DMS79 (cell line): Measurements from ENCODE around the gene YKT6.
A peak's percentile ranks its signal among the peaks of the same experiment; 100 is the strongest.
"Not testable (repeated sequence)": the region's sequence is repeated elsewhere in the genome, so short reads cannot be mapped to it uniquely, and the experiment has no call there.

Source experiments
- DNase-seq: peaks from one replicate; lab custom pipeline; 2025; lab: John Stamatoyannopoulos, UW

Gene YKT6

GRCh38 chr7:44172803-44173424 is 27.9 kb upstream of the YKT6 start:
- DNase-seq, result peak; percentile 99

DNA sequence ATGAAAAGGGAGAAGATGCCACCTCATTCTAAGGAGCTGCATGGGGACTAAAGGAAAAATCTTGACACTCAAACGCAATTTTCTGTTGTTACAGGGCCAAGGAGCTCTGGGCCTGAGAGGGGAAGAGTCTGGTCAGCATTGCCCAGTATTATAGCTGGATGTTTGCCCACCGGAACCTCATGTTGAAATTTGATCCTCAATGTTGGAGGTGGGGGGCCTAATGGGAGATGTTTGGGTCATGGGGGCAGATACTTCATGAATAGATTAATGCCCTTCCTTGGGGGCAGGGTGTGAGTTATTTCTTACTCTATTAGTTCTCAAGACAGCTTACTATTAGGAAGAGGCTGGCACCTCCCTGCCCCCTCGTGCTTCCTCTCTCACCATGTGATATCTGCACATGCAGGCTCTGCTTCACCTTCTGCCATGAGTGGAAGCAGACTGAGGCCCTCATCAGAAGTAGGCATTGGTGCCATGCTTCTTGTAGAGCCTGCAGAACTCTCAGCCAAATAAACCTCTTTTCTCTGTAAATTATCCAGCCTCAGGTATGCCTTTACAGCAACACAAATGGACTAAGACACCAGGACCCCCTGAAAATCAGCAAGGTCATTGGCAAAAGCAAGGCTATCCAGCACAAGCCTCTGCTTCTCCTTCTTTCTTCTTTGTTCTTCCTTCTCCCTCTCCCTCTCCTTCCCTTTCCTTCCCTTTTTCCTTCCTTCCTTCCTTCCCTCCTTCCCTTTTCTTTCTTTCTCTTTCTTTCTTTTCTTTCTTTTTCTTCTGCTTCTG is 26.7 kb upstream of the YKT6 start:
- no peak for DNase-seq

- DNase-seq, result not testable (repeated sequence)
Measured at GRCh38 chr7:44174694-44174948, 26.2 kb upstream of the YKT6 start.

GRCh38 chr7:44175730-44176129 is 25.0 kb upstream of the YKT6 start:
- DNase-seq, result no peak

DNA sequence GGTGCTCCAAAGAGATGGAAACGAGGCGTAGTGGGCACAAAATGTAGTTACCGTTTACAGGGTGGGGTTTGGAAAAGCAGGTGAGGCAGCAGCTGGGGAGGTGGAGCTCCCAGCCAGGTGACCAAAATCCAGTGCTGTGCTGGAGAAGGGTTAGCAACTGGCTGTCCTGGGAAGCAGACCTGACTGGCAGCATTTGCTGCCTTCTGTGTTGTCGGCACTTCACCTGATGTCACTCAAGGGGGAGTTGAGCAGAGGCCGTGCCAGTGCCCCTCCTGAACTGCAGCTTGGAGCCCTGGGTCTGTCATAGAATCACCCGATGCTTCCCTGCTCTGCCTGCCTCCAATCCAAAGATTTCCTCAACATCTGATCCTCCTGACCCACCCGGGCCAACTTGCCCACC is 24.3 kb upstream of the YKT6 start:
- DNase-seq, result no peak

DNA sequence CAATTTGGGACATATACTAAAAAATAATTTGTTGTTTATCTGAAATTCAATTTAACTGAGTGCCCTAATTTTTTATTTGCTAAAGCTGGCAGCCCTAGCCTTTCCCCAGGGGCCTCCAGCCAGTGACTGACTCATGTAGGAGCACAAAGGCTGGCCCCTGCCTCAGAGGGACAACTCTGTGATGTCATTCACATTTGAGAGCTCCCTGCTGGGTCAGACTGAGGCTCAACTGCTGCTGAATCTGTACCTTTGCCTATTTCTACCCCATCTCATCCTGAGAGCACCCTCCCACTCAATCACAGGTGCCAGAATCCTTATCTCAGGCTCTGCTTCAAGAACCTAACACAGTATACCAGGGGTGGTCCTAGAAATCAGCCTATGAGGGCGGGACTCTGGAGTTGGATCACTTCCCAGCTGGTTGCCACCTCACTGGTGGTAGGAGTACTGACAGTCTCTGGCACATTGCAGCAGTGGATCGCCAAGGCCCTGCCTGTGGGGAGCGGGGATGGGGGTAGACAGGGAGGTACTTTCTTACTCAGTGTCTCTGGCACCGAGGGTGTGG is 23.1 kb upstream of the YKT6 start:
- DNase-seq, result no peak

DNA sequence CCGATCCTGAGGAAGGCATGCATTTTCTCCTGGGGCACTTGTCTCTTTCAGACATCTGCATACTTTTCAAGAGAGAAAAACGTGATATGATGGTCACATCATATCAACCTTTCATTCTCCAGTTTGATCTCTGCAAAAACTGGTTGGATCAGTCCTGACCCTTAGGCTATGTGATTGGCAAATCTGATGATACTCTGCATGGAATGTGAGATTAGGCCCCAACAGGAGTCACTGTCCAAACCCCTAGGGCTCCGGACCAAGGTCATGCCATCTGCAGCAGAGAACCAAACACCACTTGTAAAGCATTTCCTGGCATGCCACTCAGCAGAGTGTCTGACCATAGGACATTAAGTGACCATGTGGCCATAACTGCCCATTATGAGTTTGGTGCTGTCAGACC is 20.1 kb upstream of the YKT6 start:
- no peak for DNase-seq

- DNase-seq, result no peak
Measured at GRCh38 chr7:44182827-44183226, 18.0 kb upstream of the YKT6 start.

GRCh38 chr7:44183386-44183785 is 17.4 kb upstream of the YKT6 start:
- no peak for DNase-seq

- no peak for DNase-seq
Measured at GRCh38 chr7:44184206-44184872, 16.4 kb upstream of the YKT6 start.

DNA sequence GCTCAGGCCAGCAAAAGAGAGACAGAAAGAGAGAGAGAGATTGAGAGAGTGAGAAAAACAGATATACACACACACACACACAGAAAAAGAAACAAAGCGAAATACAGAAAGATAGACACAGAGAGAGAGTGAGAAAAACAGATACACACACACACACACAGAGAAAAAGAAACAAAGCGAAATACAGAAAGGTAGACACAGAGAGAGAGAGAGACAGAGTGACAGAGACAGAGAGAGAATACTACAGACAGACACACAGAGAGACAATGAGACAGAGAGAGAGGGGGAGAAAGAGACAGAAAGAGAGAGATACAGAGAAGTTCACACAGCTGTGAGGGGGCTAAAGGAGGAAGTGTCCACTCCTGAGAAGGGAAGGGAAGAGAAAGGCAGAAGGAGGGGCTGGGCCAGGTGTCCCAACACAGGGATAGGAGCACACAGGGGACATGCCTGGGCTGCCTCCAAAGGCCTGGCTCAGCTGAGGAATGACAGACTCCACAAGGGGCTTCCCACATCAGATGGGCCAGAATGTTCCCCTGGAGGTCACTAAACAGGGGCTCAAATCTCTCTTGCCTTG is 15.8 kb upstream of the YKT6 start:
- DNase-seq, result no peak

GRCh38 chr7:44185729-44186128 is 15.0 kb upstream of the YKT6 start:
- no peak for DNase-seq

DNA sequence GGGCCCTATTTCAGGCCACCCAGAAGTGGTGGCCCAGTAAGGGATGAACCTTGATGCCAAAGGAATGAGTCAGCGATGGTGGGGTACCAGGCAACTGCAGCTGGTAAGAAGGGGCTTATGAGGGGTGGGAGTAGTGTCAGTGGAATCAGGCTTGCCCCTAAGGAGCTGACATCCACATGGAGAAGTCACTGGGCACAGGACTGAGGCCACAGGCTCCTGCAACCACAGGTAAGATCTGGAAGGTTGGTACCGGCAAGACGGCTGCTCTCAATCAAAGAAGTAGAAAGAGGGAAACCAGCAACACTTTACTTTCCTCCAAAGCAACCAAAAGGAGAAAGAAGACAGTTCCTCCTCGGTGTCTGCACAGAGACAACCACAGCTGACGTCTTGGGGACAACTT is 14.0 kb upstream of the YKT6 start:
- DNase-seq, result no peak

- DNase-seq, result no peak
Measured at GRCh38 chr7:44187636-44188416, 13.0 kb upstream of the YKT6 start.

DNA sequence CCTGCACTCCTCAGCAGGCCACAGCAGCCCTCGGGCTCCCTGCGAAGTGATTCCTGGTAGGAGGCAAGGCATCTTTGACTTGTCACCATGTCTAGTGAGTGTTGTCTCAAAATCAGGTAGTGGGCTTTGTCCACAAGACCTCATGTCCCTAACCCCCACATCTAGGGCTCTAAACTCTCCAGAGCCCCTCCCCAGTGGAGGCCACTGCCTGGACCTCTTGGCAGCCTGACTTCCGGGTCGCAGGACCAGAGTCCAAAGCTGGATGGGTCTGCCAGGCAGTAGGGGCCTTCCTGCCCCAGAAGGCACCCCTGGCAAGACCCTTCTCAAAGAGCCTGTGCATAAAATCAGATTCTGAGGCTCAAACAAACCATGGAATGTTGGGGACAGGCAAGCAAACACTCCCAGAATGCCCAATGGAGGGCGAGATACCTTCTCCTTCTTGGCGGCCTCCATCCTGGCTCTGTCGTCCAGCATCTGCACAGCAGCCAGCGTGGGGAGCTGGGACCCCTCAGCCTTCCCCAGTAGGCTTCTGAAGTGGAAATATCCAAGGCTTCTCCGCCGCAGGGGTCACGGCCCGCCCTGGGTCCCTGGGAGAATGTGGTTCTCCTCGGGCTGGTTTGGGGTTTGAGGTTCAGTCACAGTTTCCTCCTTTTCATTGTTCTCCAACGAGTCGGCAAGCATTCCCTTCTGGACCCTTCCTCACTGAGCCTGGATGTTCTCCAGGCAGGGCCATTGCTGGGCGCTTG is 12.1 kb upstream of the YKT6 start:
- no peak for DNase-seq

- DNase-seq, result peak; percentile 95
Measured at GRCh38 chr7:44189286-44189992, 11.3 kb upstream of the YKT6 start, which contains the start of gene GCK. Gene GCK (minus strand): TSS chr7:44189439. CDS start chr7:44188953, 486 bp downstream.

GRCh38 chr7:44189993-44190872 is 10.5 kb upstream of the YKT6 start:
- no peak for DNase-seq

DNA sequence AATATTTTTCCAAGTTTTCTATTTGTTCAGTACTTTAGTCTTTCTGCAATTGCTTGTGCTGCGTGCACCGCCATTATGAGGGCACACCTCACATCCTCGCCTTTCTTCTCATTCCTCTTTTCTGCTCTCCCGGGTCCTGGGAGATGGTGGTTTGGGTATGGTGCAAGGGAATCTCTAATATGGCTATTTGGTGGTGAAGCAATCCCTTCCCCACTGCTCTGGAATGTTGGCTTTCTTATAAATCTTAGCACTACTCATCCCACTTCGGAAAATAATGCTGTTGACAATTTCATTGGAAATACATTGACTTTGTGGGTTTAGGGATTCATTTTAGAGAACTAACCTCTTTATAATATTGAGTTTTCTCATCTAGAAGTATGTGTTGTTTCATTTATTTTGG is 9.6 kb upstream of the YKT6 start:
- DNase-seq, result no peak

- no peak for DNase-seq
Measured at GRCh38 chr7:44193011-44193802, 7.6 kb upstream of the YKT6 start.
